GM12878 (cell line): Measurements from ENCODE around the gene ADK. TPM values are rescaled to one million over a fixed set of nuclear protein-coding genes. Genes with fewer than 3 reads are reported as not detected.

Experiments
- BCL3 ChIP-seq: IDR thresholded peaks from 2 replicates; pipeline ENCODE4 v1.6.1; 2011; ENCODE audit warnings: borderline replicate concordance, low read depth, mild to moderate bottlenecking, moderate library complexity, low read length; ENCODE audit not compliant: insufficient read depth, poor library complexity, severe bottlenecking
- FOS ChIP-seq: IDR thresholded peaks from 3 replicates; pipeline ENCODE4 v1.6.1; 2011; ENCODE audit warnings: borderline replicate concordance; ENCODE audit not compliant: insufficient read length; ENCODE audit errors: extremely low read depth
- PBX3 ChIP-seq: IDR thresholded peaks from 2 replicates; pipeline ENCODE4 v1.6.1; 2011; ENCODE audit warnings: mild to moderate bottlenecking, low read depth, low read length, moderate library complexity; ENCODE audit not compliant: insufficient replicate concordance
- SIN3A ChIP-seq: IDR thresholded peaks from 2 replicates; pipeline ENCODE4 v1.6.1; 2012; ENCODE audit warnings: low read depth, low read length, improper control_type of control experiment
- TCF12 ChIP-seq: IDR thresholded peaks from 2 replicates; pipeline ENCODE4 v1.6.1; 2011; ENCODE audit warnings: low read depth, mild to moderate bottlenecking, low read length
- ZSCAN29 ChIP-seq: fragments of 450-650 bp; IDR thresholded peaks from 2 replicates; pipeline ENCODE4 v1.6.1; 2017; ENCODE audit warnings: mild to moderate bottlenecking, moderate library complexity
- polyA plus RNA-seq, 11 experiments: library from polyadenylated mRNA; depleted of rRNA in 4 of 11; unstranded in 6 of 11; stranded (reverse) in 5 of 11; fragments of >200 nt; fragmentation: Nextera tagmentation in 4 of 11; fragmentation: Illumina TruSeq in 1 of 11; extraction: Ambion mirVana in 4 of 11; extraction: Trizol in 1 of 11; gene quantifications; 1 replicate in 1 of 11; 2 replicates in 10 of 11; pipeline versions ENCODE4 v1.2.1 to v1.2.3, GENCODE V29; 2011 to 2016; ENCODE audit warnings: inconsistent platforms in 2 of 11, missing spikeins in 2 of 11, low read depth in 1 of 11
- total RNA-seq, 4 experiments: library from RNA; depleted of rRNA in 3 of 4; stranded (reverse); fragments of >200 nt in 3 of 4; fragmentation: Illumina TruSeq in 1 of 4; extraction: Trizol in 1 of 4; gene quantifications; 2 replicates each; pipeline versions ENCODE4 v1.2.1 to v1.2.3, GENCODE V29; 2013 to 2021
- TF ChIP-seq, protein P1 (sequence below): fragments of 450-650 bp; IDR thresholded peaks from 2 replicates; pipeline ENCODE4 v1.6.1; 2016; ENCODE audit warnings: mild to moderate bottlenecking, moderate library complexity, borderline replicate concordance

The ADK gene
- total and polyA plus RNA-seq, 10 of the 15 experiments (the other 5 are each of a cell fraction or from before 2014, with no cell fraction given), result 42.0 to 151 (median 81.6) TPM

- TF ChIP-seq BCL3 (no peak), FOS (no peak), SIN3A (no peak), ZSCAN29 (no peak), PBX3 (no peak), TCF12 (no peak)
- TF ChIP-seq, protein P1, sequence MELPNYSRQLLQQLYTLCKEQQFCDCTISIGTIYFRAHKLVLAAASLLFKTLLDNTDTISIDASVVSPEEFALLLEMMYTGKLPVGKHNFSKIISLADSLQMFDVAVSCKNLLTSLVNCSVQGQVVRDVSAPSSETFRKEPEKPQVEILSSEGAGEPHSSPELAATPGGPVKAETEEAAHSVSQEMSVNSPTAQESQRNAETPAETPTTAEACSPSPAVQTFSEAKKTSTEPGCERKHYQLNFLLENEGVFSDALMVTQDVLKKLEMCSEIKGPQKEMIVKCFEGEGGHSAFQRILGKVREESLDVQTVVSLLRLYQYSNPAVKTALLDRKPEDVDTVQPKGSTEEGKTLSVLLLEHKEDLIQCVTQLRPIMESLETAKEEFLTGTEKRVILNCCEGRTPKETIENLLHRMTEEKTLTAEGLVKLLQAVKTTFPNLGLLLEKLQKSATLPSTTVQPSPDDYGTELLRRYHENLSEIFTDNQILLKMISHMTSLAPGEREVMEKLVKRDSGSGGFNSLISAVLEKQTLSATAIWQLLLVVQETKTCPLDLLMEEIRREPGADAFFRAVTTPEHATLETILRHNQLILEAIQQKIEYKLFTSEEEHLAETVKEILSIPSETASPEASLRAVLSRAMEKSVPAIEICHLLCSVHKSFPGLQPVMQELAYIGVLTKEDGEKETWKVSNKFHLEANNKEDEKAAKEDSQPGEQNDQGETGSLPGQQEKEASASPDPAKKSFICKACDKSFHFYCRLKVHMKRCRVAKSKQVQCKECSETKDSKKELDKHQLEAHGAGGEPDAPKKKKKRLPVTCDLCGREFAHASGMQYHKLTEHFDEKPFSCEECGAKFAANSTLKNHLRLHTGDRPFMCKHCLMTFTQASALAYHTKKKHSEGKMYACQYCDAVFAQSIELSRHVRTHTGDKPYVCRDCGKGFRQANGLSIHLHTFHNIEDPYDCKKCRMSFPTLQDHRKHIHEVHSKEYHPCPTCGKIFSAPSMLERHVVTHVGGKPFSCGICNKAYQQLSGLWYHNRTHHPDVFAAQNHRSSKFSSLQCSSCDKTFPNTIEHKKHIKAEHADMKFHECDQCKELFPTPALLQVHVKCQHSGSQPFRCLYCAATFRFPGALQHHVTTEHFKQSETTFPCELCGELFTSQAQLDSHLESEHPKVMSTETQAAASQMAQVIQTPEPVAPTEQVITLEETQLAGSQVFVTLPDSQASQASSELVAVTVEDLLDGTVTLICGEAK, result no peak
Observed at GRCh38 chr10:74490551-74490950, 339.5 kb downstream of the ADK start (continued).
